Thoracic aorta (tissue), 2 donors: ENCODE measurements around the gene OSER1. TPM values are rescaled to one million over a fixed set of nuclear protein-coding genes. Genes with fewer than 3 reads are reported as not detected.
A peak's percentile ranks its signal among the peaks of the same experiment; 100 is the strongest.

Source experiments
- ATAC-seq: fragments of 150-250 bp; one replicate; pipeline ENCODE4 v1.8.0; 2017; ENCODE audit warnings: low read depth; ENCODE audit not compliant: insufficient number of reproducible peaks, low FRiP score
- DNase-seq: peaks from one replicate; pipeline ENCODE4 v3.0.0-alpha.2; 2020; ENCODE audit warnings: low spot score
- H3K27ac ChIP-seq, 2 donors: fragments of 200-600 bp; sonication (generic); 1 replicate in 1 of 2; 2 replicates in 1 of 2; pipeline ENCODE4 v1.5.1; 2016; ENCODE audit warnings: mild to moderate bottlenecking in 2 of 2, moderate library complexity in 2 of 2
- H3K27me3 ChIP-seq: fragments of 200-600 bp; sonication (generic); replicated peaks from 2 replicates; pipeline ENCODE4 v1.6.0; 2016; ENCODE audit warnings: mild to moderate bottlenecking; ENCODE audit not compliant: insufficient read depth
- H3K36me3 ChIP-seq: fragments of 200-600 bp; sonication (generic); one replicate; pipeline ENCODE4 v1.5.1; 2016
- H3K4me1 ChIP-seq, 2 donors: fragments of 200-600 bp; sonication (generic); 1 replicate in 1 of 2; 2 replicates in 1 of 2; pipeline versions ENCODE4 v1.5.1 to v1.6.0; 2016; ENCODE audit warnings: low read depth in 2 of 2, mild to moderate bottlenecking in 1 of 2; ENCODE audit not compliant: control insufficient read depth in 1 of 2
- H3K4me3 ChIP-seq: fragments of 200-600 bp; sonication (generic); 2 replicates; pipeline ENCODE4 v1.5.1; 2016; ENCODE audit warnings: mild to moderate bottlenecking
- H3K9me3 ChIP-seq: fragments of 200-600 bp; sonication (generic); 2 replicates; pipeline ENCODE4 v1.5.1; 2016
- total RNA-seq, 2 donors: library from RNA; depleted of rRNA; stranded (reverse); fragments of >200 nt; gene quantifications; one replicate each; pipeline versions ENCODE4 v1.1.0 to v1.2.3, GENCODE V29; 2016
- TF ChIP-seq, protein P1 (sequence below): fragments of 200-600 bp; sonication (generic); IDR thresholded peaks from one replicate; pipeline ENCODE4 v1.5.1; 2019; ENCODE audit warnings: antibody characterized with exemption

The OSER1 gene
- 10 to 100 TPM; 33.6 to 34.4 TPM for total RNA-seq

DNA sequence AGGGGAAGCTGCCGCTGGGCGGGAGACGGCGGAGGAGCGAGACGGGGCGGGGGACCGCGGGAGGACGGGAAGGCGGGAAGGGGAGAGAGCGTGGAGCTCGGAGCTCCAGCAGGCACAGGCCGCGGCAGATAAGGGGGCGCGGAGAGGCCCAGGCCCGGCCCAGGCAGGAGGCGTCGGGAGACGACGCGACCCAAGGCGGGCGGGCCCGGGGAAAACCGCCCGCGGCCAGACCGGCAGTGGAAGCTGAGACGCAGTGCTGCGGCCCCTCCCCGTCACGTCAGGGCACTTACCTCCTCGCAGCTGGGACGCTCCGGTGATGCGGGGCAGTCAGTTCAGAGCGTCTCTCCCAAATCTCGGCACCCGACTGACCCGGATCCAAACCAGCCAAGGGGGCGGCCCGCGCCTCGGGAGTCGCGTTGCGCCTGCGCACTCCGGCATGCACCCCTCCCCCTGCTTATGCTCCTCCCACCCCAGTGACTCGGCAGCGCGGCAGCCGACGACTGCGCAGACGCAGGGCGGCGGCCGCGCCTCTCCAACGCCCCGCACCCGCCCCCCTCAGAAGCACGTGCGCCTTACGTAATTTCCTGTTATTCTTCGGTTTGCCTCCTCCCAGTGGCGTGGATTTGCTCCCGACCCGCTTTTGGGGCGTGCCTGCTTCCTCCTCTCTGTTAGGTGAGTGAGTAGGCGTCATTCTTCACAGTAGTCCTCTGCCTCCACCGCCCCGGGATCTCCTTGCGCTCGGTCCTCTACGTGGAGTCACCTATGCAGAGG lies at the start of gene OSER1:
OSER1 (minus strand) TSS at position 366 of the 771 bp plus-strand sequence. CDS start 3,814 bp downstream, outside the sequence.
- TF ChIP-seq, protein P1, sequence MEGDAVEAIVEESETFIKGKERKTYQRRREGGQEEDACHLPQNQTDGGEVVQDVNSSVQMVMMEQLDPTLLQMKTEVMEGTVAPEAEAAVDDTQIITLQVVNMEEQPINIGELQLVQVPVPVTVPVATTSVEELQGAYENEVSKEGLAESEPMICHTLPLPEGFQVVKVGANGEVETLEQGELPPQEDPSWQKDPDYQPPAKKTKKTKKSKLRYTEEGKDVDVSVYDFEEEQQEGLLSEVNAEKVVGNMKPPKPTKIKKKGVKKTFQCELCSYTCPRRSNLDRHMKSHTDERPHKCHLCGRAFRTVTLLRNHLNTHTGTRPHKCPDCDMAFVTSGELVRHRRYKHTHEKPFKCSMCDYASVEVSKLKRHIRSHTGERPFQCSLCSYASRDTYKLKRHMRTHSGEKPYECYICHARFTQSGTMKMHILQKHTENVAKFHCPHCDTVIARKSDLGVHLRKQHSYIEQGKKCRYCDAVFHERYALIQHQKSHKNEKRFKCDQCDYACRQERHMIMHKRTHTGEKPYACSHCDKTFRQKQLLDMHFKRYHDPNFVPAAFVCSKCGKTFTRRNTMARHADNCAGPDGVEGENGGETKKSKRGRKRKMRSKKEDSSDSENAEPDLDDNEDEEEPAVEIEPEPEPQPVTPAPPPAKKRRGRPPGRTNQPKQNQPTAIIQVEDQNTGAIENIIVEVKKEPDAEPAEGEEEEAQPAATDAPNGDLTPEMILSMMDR, result no peak
- no peaks in the 10 kb centered on the region for H3K9me3 ChIP-seq
- peaks cover 24 to 53% of the 10 kb centered on the region in 2 donors for H3K4me1 ChIP-seq
- peaks cover 8% of the 10 kb centered on the region for H3K36me3 ChIP-seq
- peak within 1 kb of the TSS; percentile 98 for H3K27ac ChIP-seq
- H3K4me3 ChIP-seq, result peak within 1 kb of the TSS; percentile 93
- ATAC-seq (peak; percentile 93), DNase-seq (peak; percentile 87)
- H3K27me3 ChIP-seq, result no peaks in the 10 kb centered on the region

DNA sequence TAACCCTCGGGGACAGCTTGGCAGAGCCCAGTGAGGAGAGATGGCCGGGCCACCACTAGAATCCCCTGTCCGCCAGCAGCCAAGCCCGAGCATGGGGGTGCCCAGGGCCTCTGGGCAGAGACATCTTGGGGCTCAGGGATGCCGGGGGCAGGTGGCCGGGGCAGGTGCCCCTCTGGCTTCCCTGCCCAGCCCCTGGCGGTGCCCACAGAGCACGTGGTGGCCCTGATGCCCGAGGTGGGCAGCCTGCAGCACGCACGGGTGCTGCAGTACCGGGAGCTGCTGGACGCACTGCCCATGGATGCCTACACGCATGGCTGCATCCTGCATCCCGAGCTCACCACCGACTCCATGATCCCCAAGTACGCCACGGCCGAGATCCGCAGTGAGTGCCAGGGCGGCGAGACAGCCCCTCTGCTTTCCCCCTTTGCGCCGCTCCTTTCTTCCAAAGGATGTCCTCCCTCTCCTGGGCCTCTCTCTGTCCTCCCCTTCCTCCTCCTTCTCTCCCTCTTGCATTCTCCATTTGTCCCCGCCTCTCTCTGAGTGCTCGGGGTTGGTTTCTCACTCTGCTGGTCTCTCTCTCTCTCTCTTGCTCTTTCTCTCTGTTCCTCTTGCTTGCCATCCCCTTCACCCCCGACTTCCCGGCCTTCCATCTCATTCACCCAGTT lies 47.8 kb upstream of the OSER1 start:
- TF ChIP-seq, protein P1, result no peak
- Histone ChIP-seq H3K27ac (no peak overlapping the region), H3K36me3 (no peaks in the 10 kb centered on the region), H3K4me1 (no peaks in the 10 kb centered on the region), H3K9me3 (no peaks in the 10 kb centered on the region), H3K4me3 (no peak overlapping the region), H3K27me3 (no peaks in the 10 kb centered on the region)
- DNase-seq (no peak), ATAC-seq (no peak)

DNA sequence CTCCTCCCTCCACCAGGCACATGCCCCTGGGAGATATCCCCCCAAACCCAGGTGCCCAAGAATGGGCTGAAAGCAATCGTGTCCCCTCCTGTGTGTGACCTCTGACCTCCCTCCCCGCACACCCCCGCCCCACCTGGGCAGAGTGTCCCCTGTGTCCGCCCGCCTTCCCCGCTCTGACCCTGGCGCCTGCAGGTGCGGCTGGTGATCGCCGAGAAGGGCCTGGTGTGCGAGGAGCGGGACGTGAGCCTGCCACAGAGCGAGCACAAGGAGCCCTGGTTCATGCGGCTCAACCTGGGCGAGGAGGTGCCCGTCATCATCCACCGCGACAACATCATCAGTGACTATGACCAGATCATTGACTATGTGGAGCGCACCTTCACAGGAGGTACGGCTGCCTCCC lies 46.4 kb upstream of the OSER1 start:
- DNase-seq (no peak), ATAC-seq (no peak)
- Histone ChIP-seq H3K27me3 (no peaks in the 10 kb centered on the region), H3K36me3 (no peaks in the 10 kb centered on the region), H3K4me1 (no peaks in the 10 kb centered on the region), H3K9me3 (no peaks in the 10 kb centered on the region), H3K4me3 (no peak overlapping the region), H3K27ac (no peak overlapping the region)
- TF ChIP-seq, protein P1, result no peak

DNA sequence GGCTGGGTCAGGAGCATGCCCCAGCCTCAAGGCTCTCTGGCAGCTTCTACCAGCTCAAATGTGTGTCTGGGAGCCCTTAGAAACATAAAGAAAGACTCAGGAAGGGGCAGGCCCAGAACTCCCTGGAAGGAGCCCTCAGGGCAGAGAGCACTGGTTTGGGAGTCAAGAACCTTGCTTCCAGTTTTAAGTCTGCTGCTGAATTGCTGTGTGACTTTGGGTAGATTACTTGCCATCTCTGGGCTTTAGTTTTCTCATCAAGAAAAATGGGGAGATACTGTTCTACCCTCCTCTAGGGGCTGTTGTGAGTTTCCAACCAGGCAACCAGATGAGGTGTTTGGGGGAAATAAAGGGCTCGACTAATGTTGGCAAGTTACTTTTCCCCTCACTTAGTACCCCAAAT lies 45.4 kb upstream of the OSER1 start:
- TF ChIP-seq, protein P1, result no peak
- no peaks in the 10 kb centered on the region for H3K4me1 ChIP-seq
- H3K27ac ChIP-seq, result no peak overlapping the region
- ATAC-seq, result no peak
- no peaks in the 10 kb centered on the region for H3K36me3 ChIP-seq
- H3K27me3 ChIP-seq, result no peaks in the 10 kb centered on the region
- no peaks in the 10 kb centered on the region for H3K9me3 ChIP-seq
- no peak overlapping the region for H3K4me3 ChIP-seq
- DNase-seq, result no peak

DNA sequence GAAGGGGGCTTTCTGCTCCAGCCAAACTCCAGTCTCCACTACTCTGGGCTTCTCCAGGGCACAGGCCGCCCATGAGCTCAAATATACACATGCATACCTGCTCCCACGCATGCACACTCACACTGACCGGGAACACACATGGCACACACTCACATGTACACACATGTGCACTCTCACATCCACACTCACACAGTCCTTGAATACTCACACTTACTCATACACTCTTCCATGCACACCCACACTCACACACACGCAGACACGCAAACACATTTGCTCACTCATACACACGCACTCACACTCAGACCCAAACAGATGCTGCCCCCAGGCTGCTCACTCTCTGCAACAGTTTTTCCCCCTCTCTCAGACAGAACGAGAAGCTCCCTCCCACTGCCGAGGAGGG lies 43.5 kb upstream of the OSER1 start:
- ATAC-seq (no peak), DNase-seq (no peak)
- Histone ChIP-seq H3K9me3 (no peaks in the 10 kb centered on the region), H3K4me3 (no peak overlapping the region), H3K36me3 (no peaks in the 10 kb centered on the region), H3K4me1 (no peaks in the 10 kb centered on the region), H3K27me3 (no peaks in the 10 kb centered on the region), H3K27ac (no peak overlapping the region)
- TF ChIP-seq, protein P1, result no peak
